HEK293 (cell line): Measurements from ENCODE around the gene GRIN2A.

Experiments used
- CTCF ChIP-seq: fragments of 450-650 bp; formaldehyde crosslinking; IDR thresholded peaks from 2 replicates; pipeline ENCODE4 v1.5.1; 2016; ENCODE audit warnings: missing biosample characterization, missing genetic modification characterization
- GLIS2 ChIP-seq: fragments of 450-650 bp; formaldehyde crosslinking; IDR thresholded peaks from 2 replicates; pipeline ENCODE4 v1.5.1; 2016; ENCODE audit warnings: missing biosample characterization, missing genetic modification characterization
- MYNN ChIP-seq: fragments of 450-650 bp; formaldehyde crosslinking; IDR thresholded peaks from 2 replicates; pipeline ENCODE4 v1.5.1; 2016; ENCODE audit warnings: missing biosample characterization, missing genetic modification characterization, borderline replicate concordance
- MZF1 ChIP-seq: fragments of 450-650 bp; formaldehyde crosslinking; IDR thresholded peaks from 2 replicates; pipeline ENCODE4 v1.5.1; 2017; ENCODE audit warnings: missing biosample characterization, missing genetic modification characterization, borderline replicate concordance
- PRDM6 ChIP-seq: fragments of 450-650 bp; formaldehyde crosslinking; IDR thresholded peaks from 2 replicates; pipeline ENCODE4 v1.5.1; 2017; ENCODE audit warnings: missing biosample characterization, missing genetic modification characterization
- REST ChIP-seq: fragments of 450-650 bp; formaldehyde crosslinking; IDR thresholded peaks from 2 replicates; pipeline ENCODE4 v1.5.1; 2016; ENCODE audit warnings: missing biosample characterization, missing genetic modification characterization
- ZNF10 ChIP-seq: fragments of 450-650 bp; formaldehyde crosslinking; IDR thresholded peaks from 2 replicates; pipeline ENCODE4 v1.5.1; 2017; ENCODE audit warnings: missing biosample characterization, missing genetic modification characterization
- ZNF133 ChIP-seq: fragments of 450-650 bp; formaldehyde crosslinking; IDR thresholded peaks from 2 replicates; pipeline ENCODE4 v1.5.1; 2016; ENCODE audit warnings: missing biosample characterization, missing genetic modification characterization
- ZNF23 ChIP-seq: fragments of 450-650 bp; formaldehyde crosslinking; IDR thresholded peaks from 2 replicates; pipeline ENCODE4 v1.5.1; 2016; ENCODE audit warnings: missing biosample characterization, missing genetic modification characterization, borderline replicate concordance
- ZNF561 ChIP-seq: fragments of 450-650 bp; IDR thresholded peaks from 2 replicates; pipeline ENCODE4 v1.5.1; 2018; ENCODE audit warnings: missing biosample characterization, missing genetic modification characterization, borderline replicate concordance
- ZNF785 ChIP-seq: fragments of 450-650 bp; formaldehyde crosslinking; IDR thresholded peaks from 2 replicates; pipeline ENCODE4 v1.5.1; 2016; ENCODE audit warnings: missing biosample characterization, missing genetic modification characterization
- ZNF830 ChIP-seq: fragments of 450-650 bp; IDR thresholded peaks from 2 replicates; pipeline ENCODE4 v1.5.0; 2018; ENCODE audit warnings: missing biosample characterization, missing genetic modification characterization, low read depth, mild to moderate bottlenecking, moderate library complexity
- TF ChIP-seq, protein P1 (sequence below): sonication (generic); formaldehyde crosslinking; IDR thresholded peaks from 2 replicates; pipeline ENCODE4 v1.8.1; 2022; ENCODE audit warnings: mild to moderate bottlenecking, moderate library complexity, missing genetic modification reagents

DNA sequence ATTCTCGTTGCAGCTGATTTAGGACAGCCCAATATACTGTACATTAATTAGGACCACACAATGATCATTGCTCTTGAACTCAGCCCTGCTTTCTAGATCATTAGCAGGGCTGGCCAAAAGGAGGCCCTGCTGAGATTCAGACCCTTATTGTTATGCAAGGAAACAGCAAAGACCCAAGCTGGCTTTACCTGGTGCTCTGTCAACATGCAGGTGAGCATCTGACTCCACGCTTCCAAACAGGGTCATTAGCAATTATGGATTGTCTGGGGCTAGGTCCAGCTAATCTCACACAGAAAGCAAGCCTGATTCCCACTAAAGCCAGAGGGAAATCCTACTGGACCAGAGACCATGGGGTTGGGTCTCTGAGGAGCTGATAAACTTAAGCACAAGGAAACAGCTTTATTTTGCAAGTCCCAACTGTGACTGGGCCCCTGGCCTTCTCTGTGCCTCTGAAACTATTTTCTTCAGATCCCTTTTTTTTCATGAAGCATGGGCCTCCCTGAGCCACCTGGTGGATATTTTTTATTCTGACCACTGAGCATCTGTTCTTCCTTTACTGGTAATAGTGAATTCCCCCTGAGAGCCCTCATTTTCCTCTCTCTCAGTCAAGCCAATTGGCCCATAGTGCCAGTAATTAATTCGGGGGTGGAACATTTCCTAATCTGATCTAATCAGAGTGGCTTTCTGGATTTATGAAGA, 236.1 kb downstream of the GRIN2A start:
- TF ChIP-seq ZNF10 (tag by site-specific recombination) = no peak
- no peak for TF ChIP-seq ZNF785 (tag by site-specific recombination)
- TF ChIP-seq CTCF (tag by site-specific recombination) = no peak
- TF ChIP-seq, protein P1, sequence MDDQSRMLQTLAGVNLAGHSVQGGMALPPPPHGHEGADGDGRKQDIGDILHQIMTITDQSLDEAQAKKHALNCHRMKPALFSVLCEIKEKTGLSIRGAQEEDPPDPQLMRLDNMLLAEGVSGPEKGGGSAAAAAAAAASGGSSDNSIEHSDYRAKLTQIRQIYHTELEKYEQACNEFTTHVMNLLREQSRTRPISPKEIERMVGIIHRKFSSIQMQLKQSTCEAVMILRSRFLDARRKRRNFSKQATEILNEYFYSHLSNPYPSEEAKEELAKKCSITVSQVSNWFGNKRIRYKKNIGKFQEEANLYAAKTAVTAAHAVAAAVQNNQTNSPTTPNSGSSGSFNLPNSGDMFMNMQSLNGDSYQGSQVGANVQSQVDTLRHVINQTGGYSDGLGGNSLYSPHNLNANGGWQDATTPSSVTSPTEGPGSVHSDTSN (CRISPR knock-in tag) = no peak
- no peak for TF ChIP-seq ZNF561 (tag by site-specific recombination)
- no peak for TF ChIP-seq REST (tag by site-specific recombination)
- no peak for TF ChIP-seq MYNN (tag by site-specific recombination)
- no peak for TF ChIP-seq PRDM6 (tag by site-specific recombination)
- no peak for TF ChIP-seq MZF1 (tag by site-specific recombination)
- TF ChIP-seq GLIS2 (tag by site-specific recombination) = no peak
- TF ChIP-seq ZNF830 = no peak
- TF ChIP-seq ZNF133 (tag by site-specific recombination) = no peak
- no peak for TF ChIP-seq ZNF23 (tag by site-specific recombination)
